Mesendoderm (in vitro differentiated cells): ENCODE measurements around the gene FUT6.

ENCODE experiments used
- DNase-seq: peaks from one replicate; pipeline ENCODE4 v3.0.0; 2013
- H2AK5ac ChIP-seq: 2 replicates; pipeline ENCODE4 v1.6.1; 2013; ENCODE audit warnings: low read length, inconsistent platforms
- H2BK120ac ChIP-seq: 2 replicates; pipeline ENCODE4 v1.6.1; 2013; ENCODE audit warnings: low read depth, mild to moderate bottlenecking, low read length, moderate library complexity, mixed read lengths
- H2BK15ac ChIP-seq: replicated peaks from 2 replicates; pipeline ENCODE4 v1.6.1; 2013; ENCODE audit warnings: low read depth, mild to moderate bottlenecking, moderate library complexity
- H2BK5ac ChIP-seq: 2 replicates; pipeline ENCODE4 v1.6.1; 2013; ENCODE audit warnings: low read length, inconsistent platforms
- H3K18ac ChIP-seq: 2 replicates; pipeline ENCODE4 v1.6.1; 2013; ENCODE audit warnings: mild to moderate bottlenecking, low read length, mixed read lengths
- H3K23ac ChIP-seq: one replicate; pipeline ENCODE4 v1.6.1; 2013; ENCODE audit warnings: low read length
- H3K27ac ChIP-seq: 2 replicates; pipeline ENCODE4 v1.5.1; 2013; ENCODE audit warnings: low read depth, mild to moderate bottlenecking, inconsistent platforms, low read length, moderate library complexity
- H3K27me3 ChIP-seq: 2 replicates; pipeline ENCODE4 v1.6.1; 2013; ENCODE audit warnings: low read length, control low read depth, mild to moderate bottlenecking, inconsistent platforms; ENCODE audit not compliant: insufficient read depth, poor library complexity
- H3K36me3 ChIP-seq: 2 replicates; pipeline ENCODE4 v1.6.1; 2013; ENCODE audit warnings: low read length, inconsistent platforms; ENCODE audit not compliant: control insufficient read depth, insufficient read depth
- H3K4ac ChIP-seq: one replicate; pipeline ENCODE4 v1.6.1; 2013; ENCODE audit warnings: low read depth, mild to moderate bottlenecking, low read length, moderate library complexity
- H3K4me1 ChIP-seq: 2 replicates; pipeline ENCODE4 v1.6.1; 2013; ENCODE audit warnings: low read depth, low read length, inconsistent platforms; ENCODE audit not compliant: control insufficient read depth
- H3K4me2 ChIP-seq: 2 replicates; pipeline ENCODE4 v1.6.1; 2013; ENCODE audit warnings: low read length
- H3K4me3 ChIP-seq: 2 replicates; pipeline ENCODE4 v1.5.1; 2013; ENCODE audit warnings: mild to moderate bottlenecking, low read length
- H3K56ac ChIP-seq: one replicate; pipeline ENCODE4 v1.6.1; 2013; ENCODE audit warnings: low read length
- H3K79me1 ChIP-seq: 2 replicates; pipeline ENCODE4 v1.6.1; 2013; ENCODE audit warnings: low read length, inconsistent platforms
- H3K79me2 ChIP-seq: 2 replicates; pipeline ENCODE4 v1.6.1; 2013; ENCODE audit warnings: mild to moderate bottlenecking, low read length; ENCODE audit not compliant: control insufficient read depth, insufficient read depth
- H3K9ac ChIP-seq: 2 replicates; pipeline ENCODE4 v1.6.1; 2013; ENCODE audit warnings: low read length, inconsistent platforms
- H4K5ac ChIP-seq: one replicate; pipeline ENCODE4 v1.6.1; 2013; ENCODE audit warnings: low read length
- H4K8ac ChIP-seq: one replicate; pipeline ENCODE4 v1.6.1; 2013; ENCODE audit warnings: low read depth, mild to moderate bottlenecking, control low read depth, low read length, moderate library complexity
- WGBS: extraction: QIAGEN DNeasy Blood & Tissue Kit; methylation state at CpG from one replicate; pipeline ENCODE4 v1.1.7; 2013; ENCODE audit warnings: low lambda C conversion rate, missing lambda C conversion rate; ENCODE audit not compliant: insufficient coverage; ENCODE audit errors: extremely low coverage; 5-methylcytosine and 5-hydroxymethylcytosine counted together

FUT6 gene

DNA sequence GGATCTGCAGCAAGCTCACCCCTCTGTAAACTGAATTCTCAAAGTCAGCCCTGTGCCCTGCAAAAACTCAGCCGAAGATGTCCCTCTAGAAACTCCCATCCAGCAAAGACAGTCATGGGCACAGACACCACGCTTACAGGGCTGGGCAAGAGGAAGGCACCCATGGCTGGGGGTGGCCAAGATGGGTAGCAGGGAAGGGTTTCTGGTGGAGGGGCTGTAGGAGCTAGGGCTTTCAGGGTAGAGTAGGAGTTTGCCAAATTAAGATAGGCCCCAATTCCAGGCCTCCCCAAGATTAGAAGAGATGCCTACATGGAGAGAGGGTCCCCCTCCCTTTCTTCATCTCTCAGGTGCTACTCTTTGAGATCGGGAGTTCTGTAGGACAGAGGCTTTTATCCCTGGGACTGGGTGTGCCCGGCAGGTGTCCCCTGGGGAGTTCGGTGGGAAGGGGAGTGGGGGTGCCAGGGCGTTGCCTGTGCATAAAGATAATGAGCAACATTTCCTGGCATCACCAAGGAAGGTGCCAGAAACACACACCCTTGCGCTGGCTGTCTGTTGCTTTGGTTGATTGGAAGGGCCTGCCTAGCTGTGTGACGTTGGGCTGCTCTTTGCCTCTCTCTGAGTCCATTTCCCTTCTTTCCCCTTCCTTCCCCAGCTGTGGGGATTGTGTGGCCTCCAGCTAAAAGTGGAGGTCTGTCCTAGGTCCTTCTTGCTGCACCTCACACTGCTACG, 25.2 kb downstream of the FUT6 start:
- H2BK15ac ChIP-seq = no peak overlapping the region
- no peak overlapping the region for H3K4me3 ChIP-seq
- no peak overlapping the region for H2AK5ac ChIP-seq
- H4K8ac ChIP-seq = no peak overlapping the region
- no peak overlapping the region for H2BK120ac ChIP-seq
- no peaks in the 10 kb centered on the region for H3K4me1 ChIP-seq
- H3K79me2 ChIP-seq = no peaks in the 10 kb centered on the region
- H3K56ac ChIP-seq = no peak overlapping the region
- H3K4ac ChIP-seq = no peak overlapping the region
- DNase-seq = no peak
- no peak overlapping the region for H4K5ac ChIP-seq
- H3K79me1 ChIP-seq = no peaks in the 10 kb centered on the region
- H3K23ac ChIP-seq = no peak overlapping the region
- H3K27me3 ChIP-seq = no peaks in the 10 kb centered on the region
- no CpG with 5 or more reads among the region's 9 CpGs for WGBS
- no peak overlapping the region for H2BK5ac ChIP-seq
- no peak overlapping the region for H3K27ac ChIP-seq
- no peak overlapping the region for H3K18ac ChIP-seq
- H3K9ac ChIP-seq = no peak overlapping the region
- H3K36me3 ChIP-seq = no peaks in the 10 kb centered on the region
- H3K4me2 ChIP-seq = no peak overlapping the region

- Histone ChIP-seq H2BK5ac (no peak overlapping the region), H3K36me3 (no peaks in the 10 kb centered on the region), H3K9ac (no peak overlapping the region), H3K79me2 (no peaks in the 10 kb centered on the region), H2BK120ac (no peak overlapping the region), H3K23ac (no peak overlapping the region), H3K79me1 (no peaks in the 10 kb centered on the region), H3K56ac (no peak overlapping the region), H2AK5ac (no peak overlapping the region), H2BK15ac (no peak overlapping the region), H3K4me1 (no peaks in the 10 kb centered on the region), H3K27ac (no peak overlapping the region), H3K18ac (no peak overlapping the region), H3K4ac (no peak overlapping the region), H4K8ac (no peak overlapping the region), H3K4me3 (no peak overlapping the region), H3K27me3 (no peaks in the 10 kb centered on the region), H4K5ac (no peak overlapping the region), H3K4me2 (no peak overlapping the region)
- DNase-seq = no peak
- WGBS = no CpG with 5 or more reads among the region's 4 CpGs
Observed at GRCh38 chr19:5811117-5811516, 28.4 kb downstream of the FUT6 start.

DNA sequence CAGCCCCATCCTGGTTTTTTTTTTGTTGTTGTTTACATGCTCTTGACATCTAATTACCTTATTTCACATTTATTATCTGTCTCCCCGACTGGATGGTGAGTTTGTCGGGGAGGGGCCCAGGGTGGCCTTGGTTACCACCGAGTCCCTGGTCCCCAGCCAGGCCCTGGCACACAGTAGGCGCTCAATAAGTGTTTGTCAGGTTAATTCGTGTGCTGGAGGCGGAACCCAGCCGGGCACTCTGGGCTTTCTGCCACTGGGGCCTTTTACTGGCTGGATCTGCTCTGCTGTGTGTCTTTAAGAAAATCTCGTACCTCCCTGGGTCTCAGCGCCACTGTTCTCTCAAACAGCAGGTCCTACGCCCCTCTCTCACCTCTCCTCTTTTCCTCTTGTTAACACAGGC, 30.0 kb downstream of the FUT6 start:
- Histone ChIP-seq H3K4me2 (no peak overlapping the region), H3K79me2 (no peaks in the 10 kb centered on the region), H3K79me1 (no peaks in the 10 kb centered on the region), H2BK15ac (no peak overlapping the region), H3K4me1 (no peaks in the 10 kb centered on the region), H3K4ac (no peak overlapping the region), H3K18ac (no peak overlapping the region), H3K27ac (no peak overlapping the region), H2AK5ac (no peak overlapping the region), H4K5ac (no peak overlapping the region), H2BK120ac (no peak overlapping the region), H3K56ac (no peak overlapping the region), H3K36me3 (no peaks in the 10 kb centered on the region), H3K23ac (no peak overlapping the region), H3K4me3 (no peak overlapping the region), H3K27me3 (no peaks in the 10 kb centered on the region), H4K8ac (no peak overlapping the region), H3K9ac (no peak overlapping the region), H2BK5ac (no peak overlapping the region)
- no CpG with 5 or more reads among the region's 10 CpGs for WGBS
- no peak for DNase-seq

DNA sequence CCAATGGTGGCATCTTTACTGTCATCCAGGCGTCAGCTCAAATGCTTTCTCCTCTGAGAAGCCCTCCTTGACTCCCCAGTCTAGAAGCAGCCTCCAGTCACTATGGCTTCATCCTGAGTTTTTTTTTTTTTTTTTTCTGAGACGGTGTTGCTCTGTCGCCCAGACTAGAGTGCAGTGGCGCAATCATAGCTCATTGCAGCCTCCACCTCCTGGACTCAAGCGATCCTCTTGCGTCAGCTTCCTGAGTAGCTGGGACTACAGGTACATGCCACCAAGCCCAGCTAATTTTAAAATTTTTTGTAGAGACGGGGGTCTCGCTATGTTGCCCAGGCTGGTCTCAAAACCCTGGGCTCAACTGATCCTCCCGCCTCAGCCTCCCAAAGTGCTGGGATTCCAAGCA, 30.4 kb downstream of the FUT6 start:
- H3K23ac ChIP-seq = no peak overlapping the region
- H3K4ac ChIP-seq = no peak overlapping the region
- H2AK5ac ChIP-seq = no peak overlapping the region
- no peaks in the 10 kb centered on the region for H3K79me2 ChIP-seq
- H2BK5ac ChIP-seq = no peak overlapping the region
- H2BK120ac ChIP-seq = no peak overlapping the region
- no peak overlapping the region for H3K4me3 ChIP-seq
- no peaks in the 10 kb centered on the region for H3K36me3 ChIP-seq
- no peak overlapping the region for H3K4me2 ChIP-seq
- no peak overlapping the region for H3K18ac ChIP-seq
- H3K9ac ChIP-seq = no peak overlapping the region
- no peak overlapping the region for H3K27ac ChIP-seq
- H3K79me1 ChIP-seq = no peaks in the 10 kb centered on the region
- no peak overlapping the region for H4K8ac ChIP-seq
- no peak for DNase-seq
- H3K56ac ChIP-seq = no peak overlapping the region
- H3K27me3 ChIP-seq = no peaks in the 10 kb centered on the region
- WGBS = no CpG with 5 or more reads among the region's 9 CpGs
- H3K4me1 ChIP-seq = no peaks in the 10 kb centered on the region
- no peak overlapping the region for H4K5ac ChIP-seq
- no peak overlapping the region for H2BK15ac ChIP-seq

DNA sequence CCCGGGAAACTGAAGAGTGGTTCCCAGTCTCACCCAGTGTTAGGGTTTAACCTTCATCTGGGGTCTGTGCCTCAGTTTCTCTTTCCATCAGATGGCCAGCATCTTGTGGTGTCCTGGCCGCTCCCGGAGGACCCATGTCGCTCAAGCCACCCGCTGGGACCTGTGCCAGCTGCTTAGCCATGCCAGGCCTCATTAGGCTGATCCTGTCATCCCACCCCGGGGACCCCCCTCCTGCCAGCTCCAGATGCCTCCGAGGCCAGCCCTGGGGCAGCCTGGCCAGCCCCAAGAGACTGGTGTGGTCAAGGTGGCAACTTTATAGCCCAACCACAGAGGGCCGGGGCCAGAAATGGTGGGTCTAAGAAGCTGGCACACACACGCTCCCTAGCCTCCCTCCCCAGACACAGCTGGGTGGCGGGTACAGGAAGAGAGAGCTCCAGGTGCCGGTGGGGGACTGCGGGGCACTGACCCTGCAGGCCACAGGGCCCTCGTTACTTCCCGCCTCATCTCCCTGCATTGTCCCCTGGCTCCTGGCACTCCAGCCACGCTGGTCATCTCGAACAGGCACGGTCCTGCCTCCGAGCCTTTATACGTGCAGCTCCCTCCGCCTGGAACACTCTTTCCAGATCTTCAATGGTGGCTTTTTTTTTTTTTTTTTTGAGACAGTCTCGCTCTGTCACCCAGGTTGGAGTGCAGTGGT, 31.2 kb downstream of the FUT6 start:
- Histone ChIP-seq H2AK5ac (no peak overlapping the region), H3K79me2 (no peaks in the 10 kb centered on the region), H3K56ac (no peak overlapping the region), H3K36me3 (no peaks in the 10 kb centered on the region), H3K4me3 (no peak overlapping the region), H3K9ac (no peak overlapping the region), H3K4me1 (peaks cover 2% of the 10 kb centered on the region), H3K27ac (no peak overlapping the region), H4K8ac (no peak overlapping the region), H3K4ac (no peak overlapping the region), H4K5ac (no peak overlapping the region), H3K27me3 (no peaks in the 10 kb centered on the region), H3K18ac (no peak overlapping the region), H2BK15ac (no peak overlapping the region), H2BK120ac (no peak overlapping the region), H2BK5ac (no peak overlapping the region), H3K23ac (no peak overlapping the region), H3K79me1 (no peaks in the 10 kb centered on the region), H3K4me2 (no peak overlapping the region)
- no peak for DNase-seq
- WGBS = no CpG with 5 or more reads among the region's 21 CpGs
